HG02973 (cell line): ENCODE results near the gene ZNF664.
"Not testable (repeated sequence)": the region's sequence is repeated elsewhere in the genome, so short reads cannot be mapped to it uniquely, and the experiment has no call there.

Experiments
- ATAC-seq: cut with Tn5 transposase; IDR thresholded peaks from one replicate; pipeline ENCODE4 v1.9.1; 2021; ENCODE audit warnings: moderate library complexity; ENCODE audit not compliant: unreplicated experiment

Gene ZNF664

DNA sequence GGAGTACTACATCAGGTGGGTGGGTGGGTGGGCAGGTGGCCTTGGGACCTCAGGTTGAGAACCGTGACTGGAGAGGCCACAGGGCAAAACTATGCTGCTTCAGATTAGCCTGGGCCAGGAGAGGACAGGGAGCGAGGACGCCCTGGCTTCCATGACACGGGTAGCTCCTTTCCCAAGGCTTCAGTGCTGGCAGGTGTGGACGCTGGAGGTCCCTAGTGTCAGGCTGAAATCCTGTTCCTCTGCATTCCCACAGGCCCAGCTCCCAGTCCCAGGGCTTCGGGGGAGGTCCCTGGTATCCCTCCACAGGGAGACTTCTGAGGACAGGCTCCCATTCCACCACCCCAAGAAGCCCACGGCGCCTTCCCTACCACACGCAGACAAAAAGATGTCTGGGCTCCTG is 32.0 kb upstream of the ZNF664 start:
- no peak for ATAC-seq

DNA sequence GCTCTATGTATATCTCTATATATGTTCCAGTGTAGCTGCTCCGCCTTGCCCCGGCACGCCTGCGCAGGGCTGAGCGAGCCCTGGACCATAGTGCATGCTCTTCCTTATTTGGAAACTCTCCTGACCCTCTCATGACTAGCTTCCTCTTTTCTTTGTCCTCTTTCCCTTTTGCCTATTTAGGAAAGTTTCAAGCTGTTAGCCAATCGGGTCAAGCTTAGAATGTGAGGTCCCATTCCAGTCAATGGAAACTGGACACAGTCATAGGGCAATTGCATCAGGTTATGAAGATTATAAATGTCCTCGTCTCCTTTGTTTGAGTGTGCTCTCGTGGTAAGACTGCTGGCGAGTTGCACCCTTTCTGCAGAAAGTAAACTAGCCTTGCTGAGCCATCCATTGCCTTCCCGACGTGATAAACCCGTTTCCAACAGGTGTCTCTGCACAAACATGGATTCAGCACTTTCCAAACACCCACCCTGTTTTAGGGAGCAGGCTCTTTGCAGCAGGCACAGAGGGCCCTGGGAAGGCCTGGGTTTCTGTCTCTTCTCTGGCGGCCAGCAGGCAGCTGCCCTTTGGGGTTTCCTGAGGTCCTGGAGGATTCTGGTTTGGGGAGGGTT is 31.3 kb upstream of the ZNF664 start:
- no peak for ATAC-seq

DNA sequence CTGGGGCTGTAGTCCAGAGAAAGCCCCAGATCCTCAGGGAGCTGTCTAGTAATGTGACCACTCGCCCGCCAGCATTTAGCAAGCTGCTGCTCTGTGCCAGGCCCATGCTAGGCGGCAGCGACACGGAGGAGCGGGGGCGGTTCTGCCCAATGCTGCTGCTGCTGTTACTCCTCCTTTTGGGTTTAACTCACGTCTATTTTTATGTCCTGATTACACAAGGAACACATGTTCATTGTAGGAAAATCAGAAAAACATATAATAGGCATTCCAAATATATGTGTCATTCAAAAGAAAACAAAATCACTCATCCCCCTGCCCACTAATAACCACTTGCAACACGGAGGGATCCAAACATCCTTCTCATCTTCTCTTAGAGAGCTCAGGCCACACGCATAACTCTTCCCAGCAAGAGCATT is 30.8 kb upstream of the ZNF664 start:
- ATAC-seq = no peak

DNA sequence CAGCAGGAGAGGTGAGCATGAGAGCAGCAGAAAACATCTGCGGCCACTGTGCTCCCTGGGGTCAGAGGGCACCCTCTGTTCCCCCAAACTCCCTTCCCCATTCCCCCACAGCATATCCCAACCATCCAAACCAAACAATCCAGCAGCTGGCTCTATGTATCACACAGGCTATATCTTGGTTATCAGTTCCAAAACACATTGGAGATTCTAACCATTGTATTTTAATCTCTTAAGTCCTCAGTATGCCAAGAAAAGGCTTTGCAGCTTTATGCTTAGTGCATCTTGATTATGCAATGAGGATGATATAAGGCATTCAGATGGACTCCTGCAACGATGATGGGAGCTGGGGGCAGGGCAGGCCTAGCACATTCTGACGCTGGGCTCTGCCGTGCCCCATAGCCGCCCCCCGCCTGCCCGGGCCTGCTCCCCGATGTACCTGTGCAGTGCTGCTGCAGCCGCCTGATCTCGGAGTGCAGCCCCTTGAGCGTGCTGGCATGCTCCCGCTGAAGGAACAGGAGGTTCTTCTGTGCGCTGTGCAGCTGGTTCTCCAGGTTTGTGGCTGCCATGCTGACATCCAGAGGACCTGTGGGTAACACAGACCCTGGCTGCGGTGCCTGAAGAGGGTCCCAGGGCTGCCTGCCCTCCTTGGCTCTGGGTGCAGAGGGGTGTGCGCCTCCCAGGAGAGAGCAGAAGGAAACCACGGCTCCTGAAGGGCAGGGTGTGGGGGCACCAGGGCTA is 29.9 kb upstream of the ZNF664 start:
- no peak for ATAC-seq

- no peak for ATAC-seq
These were observed 29.2 kb upstream of the ZNF664 start for GRCh38 chr12:123943816-123944215.

GRCh38 chr12:123944696-123945095 is 28.3 kb upstream of the ZNF664 start:
- ATAC-seq = no peak

- ATAC-seq = no peak
These were observed 27.5 kb upstream of the ZNF664 start for GRCh38 chr12:123945287-123946151.

- ATAC-seq = no peak
These were observed 26.9 kb upstream of the ZNF664 start for GRCh38 chr12:123946152-123946515.

GRCh38 chr12:123946516-123947505 is 26.2 kb upstream of the ZNF664 start:
- not testable (repeated sequence) for ATAC-seq

DNA sequence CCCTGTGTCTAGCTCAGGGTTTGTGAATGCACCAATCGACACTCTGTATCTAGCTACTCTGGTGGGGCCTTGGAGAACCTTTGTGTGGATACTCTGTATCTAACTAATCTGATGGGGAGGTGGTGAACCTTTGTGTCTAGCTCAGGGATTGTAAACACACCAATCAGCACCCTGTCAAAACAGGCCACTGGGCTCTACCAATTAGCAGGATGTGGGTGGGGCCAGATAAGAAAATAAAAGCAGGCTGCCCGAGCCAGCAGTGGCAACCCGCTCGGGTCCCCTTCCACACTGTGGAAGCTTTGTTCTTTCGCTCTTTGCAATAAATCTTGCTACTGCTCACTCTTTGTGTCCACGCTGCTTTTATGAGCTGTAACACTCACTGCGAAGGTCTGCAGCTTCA is 25.5 kb upstream of the ZNF664 start:
- not testable (repeated sequence) for ATAC-seq

- no peak for ATAC-seq
These were observed 24.6 kb upstream of the ZNF664 start for GRCh38 chr12:123948401-123948795.

DNA sequence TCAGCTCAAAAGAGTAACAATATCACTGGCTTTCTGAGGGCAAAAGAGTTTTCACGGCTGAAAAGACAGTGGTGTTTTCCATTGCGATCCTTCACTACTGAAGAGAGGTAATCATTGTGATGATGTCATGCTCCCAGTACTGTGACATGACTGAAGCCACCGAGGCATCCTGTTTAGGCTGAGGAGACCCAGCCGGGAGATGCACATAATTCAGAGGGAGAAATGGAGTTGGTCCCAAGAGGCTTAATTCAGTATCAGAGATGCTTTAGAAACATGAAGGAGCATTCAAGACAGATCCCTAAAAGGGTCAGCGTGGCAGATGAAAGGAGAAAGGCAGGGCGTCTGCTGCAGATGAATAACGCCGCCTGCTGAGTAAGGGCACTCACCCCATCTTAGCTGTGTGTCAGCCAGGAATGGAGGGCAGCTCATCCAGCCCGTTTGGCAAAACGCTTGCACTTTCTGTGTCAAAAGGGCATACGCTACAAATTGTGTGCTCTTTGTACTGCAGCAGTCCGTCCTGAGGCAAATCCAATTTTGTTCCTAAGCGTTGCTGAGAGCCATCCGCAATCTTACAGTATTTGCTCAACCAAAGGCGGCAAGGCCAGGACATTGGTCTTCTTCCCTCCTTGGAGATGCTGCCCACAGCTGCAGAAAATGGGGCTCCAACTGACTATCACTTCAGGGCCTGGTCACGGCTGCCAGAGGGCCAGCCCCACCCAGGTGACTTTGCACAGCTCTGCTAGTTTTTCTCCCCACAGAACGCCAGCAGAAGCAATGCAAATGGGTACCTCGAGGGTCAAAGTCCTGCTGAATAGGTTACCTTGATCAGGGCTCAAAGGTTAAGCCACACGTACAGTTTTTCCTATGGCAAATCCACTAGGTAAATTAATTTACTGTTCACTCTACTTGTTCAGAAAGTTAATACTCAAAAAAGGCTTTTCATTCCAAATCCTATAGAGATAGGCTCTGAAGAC is 23.9 kb upstream of the ZNF664 start:
- no peak for ATAC-seq

DNA sequence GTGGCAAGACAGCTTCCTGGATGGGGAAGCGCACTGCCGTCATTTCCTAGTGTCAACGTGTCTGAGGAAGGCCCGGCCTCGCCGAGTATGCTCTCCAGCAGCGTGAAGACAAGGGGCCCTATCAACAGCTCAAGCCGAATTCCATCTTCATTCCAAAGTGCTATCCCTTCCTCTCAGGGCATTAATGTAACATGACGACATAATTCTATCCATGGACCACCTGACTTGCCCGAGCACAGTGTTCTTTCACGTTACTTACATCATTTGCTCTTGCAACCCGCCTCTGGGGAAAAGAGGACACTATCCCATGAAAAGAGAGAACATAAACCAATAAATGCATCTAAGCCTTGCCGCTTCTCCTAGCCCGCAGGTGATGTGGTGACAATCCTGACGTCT is 23.2 kb upstream of the ZNF664 start:
- ATAC-seq = no peak

DNA sequence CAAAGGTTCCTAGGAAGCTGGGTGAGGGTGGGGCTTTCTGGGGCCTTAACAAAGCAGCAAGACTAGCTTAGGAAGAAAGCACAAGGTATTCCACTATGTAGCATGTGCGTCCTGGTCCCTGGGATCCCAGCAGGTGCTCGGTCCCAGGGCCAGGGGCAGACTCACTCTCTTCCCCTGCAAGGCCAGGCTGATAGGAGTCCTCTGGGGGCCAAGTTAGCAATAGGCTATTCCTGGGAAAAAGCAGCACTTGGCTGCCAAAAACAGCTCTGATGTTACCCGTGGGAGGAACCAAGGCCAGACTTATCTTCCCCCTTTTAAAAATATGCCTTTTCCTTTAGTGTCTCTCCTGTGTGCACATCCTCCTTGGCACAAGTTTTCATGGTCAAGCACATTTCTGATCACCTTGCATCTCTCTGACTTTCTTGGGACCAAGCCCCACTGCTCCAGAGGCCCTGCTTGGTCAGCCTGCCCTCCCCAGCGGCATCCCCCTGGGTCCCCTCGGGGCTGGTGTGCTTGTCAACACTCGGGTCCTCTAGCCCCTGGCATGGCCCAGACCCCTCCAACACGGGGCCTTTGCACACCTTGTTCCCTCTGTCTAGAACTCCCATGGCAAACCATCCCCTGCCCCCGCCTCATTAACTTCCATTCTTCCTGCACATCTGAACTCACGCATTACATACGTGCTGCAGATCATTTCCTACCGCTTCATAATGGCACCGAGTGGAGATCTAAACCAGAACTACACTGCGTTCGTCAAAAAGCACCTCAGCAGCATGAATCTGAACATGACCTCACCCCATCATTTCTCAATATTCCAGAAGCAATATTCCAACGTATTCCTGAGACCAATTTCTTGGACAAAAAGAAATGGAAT is 22.3 kb upstream of the ZNF664 start:
- no peak for ATAC-seq

DNA sequence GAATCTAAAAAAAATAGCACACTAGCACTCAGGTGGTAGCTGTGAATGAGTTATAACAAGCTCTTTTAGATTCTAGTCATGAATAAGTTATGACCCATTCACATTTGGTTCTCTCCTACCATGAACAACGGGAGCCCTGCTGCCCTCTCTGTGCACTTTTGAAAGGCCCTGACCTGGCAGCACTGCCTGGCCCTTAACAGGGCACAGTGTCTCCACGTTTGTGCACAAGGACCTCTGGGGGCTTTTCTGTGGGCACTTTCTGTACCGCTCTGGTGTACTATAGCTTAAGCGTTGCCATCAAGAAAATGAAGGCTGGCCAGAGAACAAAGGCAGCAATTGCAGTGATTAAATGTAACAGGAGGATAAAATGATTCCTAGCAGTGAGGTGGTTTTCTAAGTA is 21.5 kb upstream of the ZNF664 start:
- ATAC-seq = no peak

- no peak for ATAC-seq
These were observed 21.0 kb upstream of the ZNF664 start for GRCh38 chr12:123952037-123952436.

DNA sequence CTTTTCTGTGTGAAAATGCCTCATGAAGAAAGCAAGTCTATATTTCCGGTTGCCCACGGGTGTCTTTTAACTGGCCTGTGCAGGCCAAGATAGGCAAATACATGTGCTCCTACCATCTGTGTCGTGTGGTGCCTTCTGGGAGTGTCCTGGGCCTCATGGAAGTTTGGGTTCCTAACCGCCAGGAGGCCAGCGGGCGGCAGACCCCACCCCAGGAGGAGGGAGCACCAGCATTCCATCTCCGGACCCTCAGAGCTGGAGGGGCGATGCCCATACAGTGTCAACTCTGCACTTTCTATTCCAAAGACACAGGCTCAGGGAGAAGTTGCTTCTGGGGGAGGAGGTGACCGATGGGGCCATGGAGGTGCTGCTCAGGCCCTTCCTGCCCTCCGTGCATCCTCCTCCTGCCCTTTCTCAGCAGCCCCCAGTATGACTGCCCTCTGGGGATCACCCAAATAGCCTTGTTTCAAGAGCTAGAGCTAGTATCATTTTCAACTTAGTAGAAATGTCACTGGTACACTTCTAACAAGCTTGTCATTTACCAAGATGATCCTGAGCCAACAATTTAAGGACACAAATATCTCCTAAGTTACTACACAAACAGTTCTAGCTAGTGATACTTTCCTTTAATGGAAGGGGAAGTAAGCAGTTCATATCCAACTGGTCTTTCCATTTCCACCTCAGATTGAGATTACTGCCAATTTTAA is 18.2 kb upstream of the ZNF664 start:
- ATAC-seq = no peak

DNA sequence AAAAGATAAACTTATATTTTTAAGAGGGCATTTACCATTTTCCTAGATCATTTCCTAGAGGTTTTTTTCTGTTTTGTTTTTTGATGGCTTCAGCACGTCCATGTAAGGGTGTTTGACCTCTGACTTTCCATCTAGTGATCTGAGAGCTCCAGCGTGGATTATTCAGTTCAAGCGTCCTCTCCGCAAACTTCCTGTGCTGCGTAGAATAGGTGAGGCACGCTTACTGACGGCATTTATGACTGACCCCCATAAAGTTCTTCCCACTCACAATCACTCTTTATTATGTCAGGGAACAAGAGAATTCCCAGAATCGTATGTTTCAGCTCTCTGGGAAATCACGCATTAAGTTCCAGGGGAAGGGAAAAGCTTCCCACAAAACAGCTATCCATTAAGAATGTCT is 16.8 kb upstream of the ZNF664 start:
- ATAC-seq = no peak
